ENCODE data around the gene LHB. TPM values are rescaled to one million over a fixed set of nuclear protein-coding genes. Genes with fewer than 3 reads are reported as not detected.
"Not testable (repeated sequence)": the region's sequence is repeated elsewhere in the genome, so short reads cannot be mapped to it uniquely, and the experiment has no call there.

LHB gene
- total and polyA plus RNA-seq, 2 donors (not counting 3 experiments of a cell fraction or from before 2014, with no cell fraction given), result 1.3 TPM; not detected in 1

- FAIRE-seq; BruUV-seq (replicated peaks): not testable (repeated sequence)
Observed at GRCh38 chr19:49038557-49039276, 21.8 kb upstream of the LHB start.

DNA sequence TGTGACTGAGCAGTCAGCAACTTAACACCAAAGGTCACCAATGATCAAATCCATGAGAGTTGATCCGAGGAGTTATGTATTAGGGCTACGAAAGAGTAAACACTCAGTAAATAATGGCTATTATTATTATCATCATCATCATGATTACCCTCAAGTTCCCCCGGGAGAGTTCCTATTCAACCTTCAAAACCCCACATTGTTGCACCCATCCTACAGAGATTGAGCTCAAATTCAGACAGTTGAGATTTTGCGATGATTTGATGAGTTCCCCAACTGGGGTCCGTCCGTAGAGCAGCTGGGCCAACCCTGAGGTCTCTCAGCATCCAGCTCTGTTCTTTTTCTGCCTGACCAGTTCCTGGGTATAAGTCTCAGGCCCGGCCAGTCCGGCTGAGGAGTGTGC is 21.2 kb upstream of the LHB start:
- H3K4me3 ChIP-seq (replicated peaks in 1 of 3; ENCODE audit: insufficient read depth in 1 of 3, low read depth in 1 of 3, low read length in 3 of 3); H4K20me1 ChIP-seq (replicated peaks; ENCODE audit: control insufficient read depth, extremely low read depth, insufficient read depth, low read length); intact Hi-C loops (cut with micrococcal nuclease); DNase-seq (ENCODE audit: low read depth, low spot score); H3K27me3 ChIP-seq (ENCODE audit: control insufficient read depth in 2 of 2, insufficient read depth in 2 of 2, low read length in 2 of 2); FAIRE-seq; BruUV-seq (replicated peaks); H3K36me3 ChIP-seq (ENCODE audit: control insufficient read depth in 2 of 2, extremely low read depth in 1 of 2, insufficient read depth in 2 of 2, low read length in 2 of 2); H3K27ac ChIP-seq (ENCODE audit: insufficient read depth, low read depth, low read length); H3K9ac ChIP-seq (replicated peaks; ENCODE audit: extremely low read depth, insufficient read depth, low read length); H3K4me1 ChIP-seq (ENCODE audit: control insufficient read depth, extremely low read depth, insufficient read depth, low read length); dilution Hi-C loops (cut with MboI; ENCODE audit: extremely low pct_ligation_motif_present, low sequenced_read_pairs); H3K9me3 ChIP-seq (replicated peaks; ENCODE audit: control insufficient read depth, insufficient read depth, low read length); CTCF ChIA-PET; H2AFZ ChIP-seq (ENCODE audit: low read depth, low read length); H3K9me1 ChIP-seq (replicated peaks; ENCODE audit: control insufficient read depth, extremely low read depth, insufficient read depth, low read length); H3K79me2 ChIP-seq (ENCODE audit: control insufficient read depth, insufficient read depth, low read length); POLR2A ChIA-PET; H3K4me2 ChIP-seq (ENCODE audit: insufficient read depth, low read length): not testable (repeated sequence)

More at GRCh38 chr19:49038557-49039276, 21.8 kb upstream of the LHB start:
- dilution Hi-C loops (cut with MboI; ENCODE audit: extremely low pct_ligation_motif_present, low sequenced_read_pairs); H3K9me3 ChIP-seq (replicated peaks; ENCODE audit: control insufficient read depth, insufficient read depth, low read length); DNase-seq (ENCODE audit: low read depth, low spot score); H3K9ac ChIP-seq (replicated peaks; ENCODE audit: extremely low read depth, insufficient read depth, low read length); H3K27me3 ChIP-seq (ENCODE audit: control insufficient read depth in 2 of 2, insufficient read depth in 2 of 2, low read length in 2 of 2); POLR2A ChIA-PET; H3K79me2 ChIP-seq (ENCODE audit: control insufficient read depth, insufficient read depth, low read length); H4K20me1 ChIP-seq (replicated peaks; ENCODE audit: control insufficient read depth, extremely low read depth, insufficient read depth, low read length); H3K4me1 ChIP-seq (ENCODE audit: control insufficient read depth, extremely low read depth, insufficient read depth, low read length); H3K9me1 ChIP-seq (replicated peaks; ENCODE audit: control insufficient read depth, extremely low read depth, insufficient read depth, low read length); H3K36me3 ChIP-seq (ENCODE audit: control insufficient read depth in 2 of 2, extremely low read depth in 1 of 2, insufficient read depth in 2 of 2, low read length in 2 of 2); H3K4me3 ChIP-seq (replicated peaks in 1 of 3; ENCODE audit: insufficient read depth in 1 of 3, low read depth in 1 of 3, low read length in 3 of 3); H3K27ac ChIP-seq (ENCODE audit: insufficient read depth, low read depth, low read length); H3K4me2 ChIP-seq (ENCODE audit: insufficient read depth, low read length); H2AFZ ChIP-seq (ENCODE audit: low read depth, low read length); intact Hi-C loops (cut with micrococcal nuclease); CTCF ChIA-PET: not testable (repeated sequence)
